ENCODE results near the gene EYS.

EYS gene

GRCh38 chr6:63790334-63790733 lies 1916.7 kb downstream of the EYS start:
- no peaks in the 10 kb centered on the region for H3K36me3 ChIP-seq (ENCODE audit: low read depth)
- DNase-seq (ENCODE audit: low spot score) (no peak), ATAC-seq (ENCODE audit: low read depth) (no peak)
- no peaks in the 10 kb centered on the region for H3K27me3 ChIP-seq (ENCODE audit: insufficient read depth, poor library complexity, severe bottlenecking)
- no peak overlapping the region for H3K4me3 ChIP-seq (ENCODE audit: severe bottlenecking)
- no peak for TF ChIP-seq CTCF (IDR thresholded peaks at IDR 0.05; ENCODE audit: poor library complexity, severe bottlenecking)
- H3K27ac ChIP-seq (ENCODE audit: poor library complexity, severe bottlenecking) = no peak overlapping the region
- no peaks in the 10 kb centered on the region for H3K9me3 ChIP-seq (ENCODE audit: severe bottlenecking)
- no peaks in the 10 kb centered on the region for H3K4me1 ChIP-seq (ENCODE audit: insufficient read depth, poor library complexity, severe bottlenecking)

- DNase-seq (ENCODE audit: low spot score) (no peak), ATAC-seq (ENCODE audit: low read depth) (no peak)
- TF ChIP-seq CTCF (IDR thresholded peaks at IDR 0.05; ENCODE audit: poor library complexity, severe bottlenecking) = no peak
- H3K4me1 ChIP-seq (ENCODE audit: insufficient read depth, poor library complexity, severe bottlenecking) = no peaks in the 10 kb centered on the region
- no peak overlapping the region for H3K4me3 ChIP-seq (ENCODE audit: severe bottlenecking)
- H3K36me3 ChIP-seq (ENCODE audit: low read depth) = no peaks in the 10 kb centered on the region
- no peaks in the 10 kb centered on the region for H3K27me3 ChIP-seq (ENCODE audit: insufficient read depth, poor library complexity, severe bottlenecking)
- no peaks in the 10 kb centered on the region for H3K9me3 ChIP-seq (ENCODE audit: severe bottlenecking)
- no peak overlapping the region for H3K27ac ChIP-seq (ENCODE audit: poor library complexity, severe bottlenecking)
Measured at GRCh38 chr6:63789699-63790098, 1917.3 kb downstream of the EYS start.

- DNase-seq (ENCODE audit: low spot score) (no peak), ATAC-seq (ENCODE audit: low read depth) (no peak)
- TF ChIP-seq CTCF (IDR thresholded peaks at IDR 0.05; ENCODE audit: poor library complexity, severe bottlenecking) = no peak
- H3K4me3 ChIP-seq (ENCODE audit: severe bottlenecking) = no peak overlapping the region
- H3K4me1 ChIP-seq (ENCODE audit: insufficient read depth, poor library complexity, severe bottlenecking) = no peaks in the 10 kb centered on the region
- no peaks in the 10 kb centered on the region for H3K9me3 ChIP-seq (ENCODE audit: severe bottlenecking)
- H3K27me3 ChIP-seq (ENCODE audit: insufficient read depth, poor library complexity, severe bottlenecking) = no peaks in the 10 kb centered on the region
- H3K36me3 ChIP-seq (ENCODE audit: low read depth) = no peaks in the 10 kb centered on the region
- no peak overlapping the region for H3K27ac ChIP-seq (ENCODE audit: poor library complexity, severe bottlenecking)
Measured at GRCh38 chr6:63788569-63788968, 1918.5 kb downstream of the EYS start.

- no peaks in the 10 kb centered on the region for H3K36me3 ChIP-seq (ENCODE audit: low read depth)
- ATAC-seq (ENCODE audit: low read depth) (no peak), DNase-seq (ENCODE audit: low spot score) (no peak)
- H3K4me3 ChIP-seq (ENCODE audit: severe bottlenecking) = no peak overlapping the region
- no peaks in the 10 kb centered on the region for H3K4me1 ChIP-seq (ENCODE audit: insufficient read depth, poor library complexity, severe bottlenecking)
- no peaks in the 10 kb centered on the region for H3K27me3 ChIP-seq (ENCODE audit: insufficient read depth, poor library complexity, severe bottlenecking)
- no peak overlapping the region for H3K27ac ChIP-seq (ENCODE audit: poor library complexity, severe bottlenecking)
- TF ChIP-seq CTCF (IDR thresholded peaks at IDR 0.05; ENCODE audit: poor library complexity, severe bottlenecking) = no peak
- H3K9me3 ChIP-seq (ENCODE audit: severe bottlenecking) = no peaks in the 10 kb centered on the region
Measured at GRCh38 chr6:63787021-63787420, 1920.0 kb downstream of the EYS start.

GRCh38 chr6:63785006-63785405 lies 1922.0 kb downstream of the EYS start:
- Histone ChIP-seq H3K36me3 (ENCODE audit: low read depth) (no peaks in the 10 kb centered on the region), H3K4me3 (ENCODE audit: severe bottlenecking) (no peak overlapping the region), H3K27ac (ENCODE audit: poor library complexity, severe bottlenecking) (no peak overlapping the region), H3K4me1 (ENCODE audit: insufficient read depth, poor library complexity, severe bottlenecking) (no peaks in the 10 kb centered on the region), H3K9me3 (ENCODE audit: severe bottlenecking) (no peaks in the 10 kb centered on the region), H3K27me3 (ENCODE audit: insufficient read depth, poor library complexity, severe bottlenecking) (no peaks in the 10 kb centered on the region)
- ATAC-seq (ENCODE audit: low read depth) = no peak
- no peak for TF ChIP-seq CTCF (IDR thresholded peaks at IDR 0.05; ENCODE audit: poor library complexity, severe bottlenecking)
- DNase-seq (ENCODE audit: low spot score) = no peak

Measured in RWPE2 (cell line).